Calu3 (cell line): ENCODE data around the gene FASTKD1. TPM values are rescaled to one million over a fixed set of nuclear protein-coding genes. Genes with fewer than 3 reads are reported as not detected.

Source experiments
- BruUV-seq: library from RNA; stranded (reverse); fragments of 400-500 nt; replicated peaks from 2 replicates; lab custom pipeline; 2021; lab: Mats Ljungman, UMichigan
- CTCF ChIA-PET: fragments of 300-600 bp; sonication (Branson Sonifier 250); formaldehyde crosslinking; loops from one replicate; lab custom pipeline; 2022; ENCODE audit warnings: antibody characterized with exemption; lab: Charles Lee
- DNase-seq: peaks from one replicate; pipeline ENCODE4 v3.0.0; 2022
- H3K27ac Mint-ChIP-seq: one replicate; pipeline ENCODE4 v1.8.0; 2022; ENCODE audit warnings: mixed read lengths; ENCODE audit not compliant: unreplicated experiment
- H3K27me3 Mint-ChIP-seq: one replicate; pipeline ENCODE4 v1.8.0; 2022; ENCODE audit warnings: mixed read lengths; ENCODE audit not compliant: unreplicated experiment
- H3K36me3 Mint-ChIP-seq: one replicate; pipeline ENCODE4 v1.8.0; 2022; ENCODE audit warnings: mild to moderate bottlenecking, moderate library complexity, mixed read lengths; ENCODE audit not compliant: insufficient read depth, unreplicated experiment
- H3K4me1 Mint-ChIP-seq: one replicate; pipeline ENCODE4 v1.8.0; 2022; ENCODE audit warnings: mild to moderate bottlenecking, low read depth, mixed read lengths; ENCODE audit not compliant: unreplicated experiment
- H3K4me3 Mint-ChIP-seq: one replicate; pipeline ENCODE4 v1.8.0; 2022; ENCODE audit warnings: mild to moderate bottlenecking, low read depth, moderate library complexity, mixed read lengths; ENCODE audit not compliant: unreplicated experiment
- H3K9me3 Mint-ChIP-seq: one replicate; pipeline ENCODE4 v1.8.0; 2022; ENCODE audit warnings: low read depth, mixed read lengths; ENCODE audit not compliant: unreplicated experiment
- CTCF ChIP-seq: fragments of 200-600 bp; IDR thresholded peaks from one replicate; pipeline ENCODE4 v1.8.0; 2022; ENCODE audit warnings: antibody characterized with exemption; ENCODE audit not compliant: unreplicated experiment
- intact Hi-C: fragments of 100-400 bp; cut with micrococcal nuclease; formaldehyde crosslinking; loops from one replicate; pipeline ENCODE4 v1.10.0; 2022; ENCODE audit not compliant: unreplicated experiment
- total RNA-seq: library from RNA; stranded (reverse); gene quantifications from 2 replicates; pipeline ENCODE4 v1.2.3, GENCODE V29; 2022

The FASTKD1 gene
- total RNA-seq, 1 experiment from 2014 or later: 27.0 TPM

- Mint-ChIP-seq H3K4me1 (no peaks in the 10 kb centered on the region), H3K36me3 (peaks cover 4% of the 10 kb centered on the region), H3K4me3 (no peak overlapping the region), H3K9me3 (no peaks in the 10 kb centered on the region), H3K27ac (no peak overlapping the region), H3K27me3 (no peaks in the 10 kb centered on the region)
- no peak for TF ChIP-seq CTCF
- no TSS peak for BruUV-seq
- no peak for DNase-seq
- CTCF ChIA-PET: no interaction called here
- intact Hi-C loops: no loop called here
Observed at GRCh38 chr2:169504651-169505050, 69.0 kb downstream of the FASTKD1 start.

DNA sequence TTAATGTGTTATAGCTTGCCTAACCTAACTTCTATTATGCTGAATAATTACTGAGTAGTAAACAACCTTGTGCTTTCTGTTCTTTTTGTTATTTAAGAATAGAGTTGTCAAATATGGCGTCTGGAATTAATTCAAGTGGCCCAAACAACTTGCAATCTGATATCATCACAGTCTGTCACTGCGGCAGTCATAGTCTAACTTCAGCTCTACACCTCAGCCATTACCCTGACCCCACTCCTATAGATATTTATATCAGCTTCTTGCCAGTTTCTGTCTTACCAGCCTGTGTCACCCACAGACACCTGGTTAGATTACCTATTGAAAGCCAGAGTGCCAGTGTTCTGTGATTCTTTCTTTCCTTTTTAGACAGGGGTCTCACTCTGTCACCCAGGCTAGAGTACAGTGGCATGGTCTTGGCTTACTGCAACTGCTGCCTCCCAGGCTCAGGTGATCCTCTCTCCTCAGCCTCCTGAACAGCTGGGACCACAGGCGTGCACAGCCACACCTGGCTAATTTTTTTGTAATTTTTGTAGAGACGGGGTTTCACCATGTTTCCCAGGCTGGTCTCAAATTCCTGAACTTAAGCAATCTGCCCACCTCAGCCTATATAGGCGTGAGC, 78.2 kb downstream of the FASTKD1 start:
- no TSS peak for BruUV-seq
- Mint-ChIP-seq H3K9me3 (no peaks in the 10 kb centered on the region), H3K4me1 (no peaks in the 10 kb centered on the region), H3K36me3 (no peaks in the 10 kb centered on the region), H3K27me3 (no peaks in the 10 kb centered on the region), H3K27ac (no peak overlapping the region), H3K4me3 (no peak overlapping the region)
- no peak for TF ChIP-seq CTCF
- intact Hi-C loops: no loop called here
- CTCF ChIA-PET: no interaction called here
- no peak for DNase-seq

DNA sequence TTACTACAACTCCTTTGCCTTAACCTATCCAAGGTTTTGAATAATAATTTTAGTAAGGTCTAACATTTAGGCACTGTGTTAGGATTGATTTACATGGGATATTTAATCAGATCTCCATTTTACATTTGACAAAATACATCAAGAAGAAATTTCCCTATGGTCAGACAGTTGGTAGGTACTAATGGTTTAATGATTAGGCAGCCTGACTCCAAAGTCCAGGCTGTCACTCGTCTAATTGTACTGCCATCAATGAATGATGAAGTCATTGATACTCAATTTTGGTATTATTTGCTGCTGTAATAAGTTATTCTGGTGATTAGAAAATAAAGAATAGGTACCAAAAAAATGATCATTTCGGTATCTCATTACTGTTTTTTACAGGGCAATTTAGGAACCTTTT, 80.3 kb downstream of the FASTKD1 start:
- no peaks in the 10 kb centered on the region for H3K4me1 Mint-ChIP-seq
- no peak for TF ChIP-seq CTCF
- no peak for DNase-seq
- H3K9me3 Mint-ChIP-seq: no peaks in the 10 kb centered on the region
- CTCF ChIA-PET: no interaction called here
- intact Hi-C loops: no loop called here
- no TSS peak for BruUV-seq
- no peaks in the 10 kb centered on the region for H3K36me3 Mint-ChIP-seq
- no peak overlapping the region for H3K27ac Mint-ChIP-seq
- H3K27me3 Mint-ChIP-seq: no peaks in the 10 kb centered on the region
- H3K4me3 Mint-ChIP-seq: no peak overlapping the region

- no peaks in the 10 kb centered on the region for H3K27me3 Mint-ChIP-seq
- BruUV-seq: no TSS peak
- H3K27ac Mint-ChIP-seq: no peak overlapping the region
- no peaks in the 10 kb centered on the region for H3K4me1 Mint-ChIP-seq
- no peaks in the 10 kb centered on the region for H3K36me3 Mint-ChIP-seq
- intact Hi-C loops: no loop called here
- CTCF ChIA-PET: no interaction called here
- no peak for DNase-seq
- no peak overlapping the region for H3K4me3 Mint-ChIP-seq
- TF ChIP-seq CTCF: no peak
- no peaks in the 10 kb centered on the region for H3K9me3 Mint-ChIP-seq
Observed at GRCh38 chr2:169491378-169491777, 82.3 kb downstream of the FASTKD1 start.
